GM19395 (cell line): ENCODE data around the gene SRGAP3.

ENCODE experiments used
- ATAC-seq: cut with Tn5 transposase; IDR thresholded peaks from one replicate; pipeline ENCODE4 v1.9.1; 2021; ENCODE audit warnings: mild to moderate bottlenecking, moderate library complexity; ENCODE audit not compliant: unreplicated experiment

SRGAP3 gene

DNA sequence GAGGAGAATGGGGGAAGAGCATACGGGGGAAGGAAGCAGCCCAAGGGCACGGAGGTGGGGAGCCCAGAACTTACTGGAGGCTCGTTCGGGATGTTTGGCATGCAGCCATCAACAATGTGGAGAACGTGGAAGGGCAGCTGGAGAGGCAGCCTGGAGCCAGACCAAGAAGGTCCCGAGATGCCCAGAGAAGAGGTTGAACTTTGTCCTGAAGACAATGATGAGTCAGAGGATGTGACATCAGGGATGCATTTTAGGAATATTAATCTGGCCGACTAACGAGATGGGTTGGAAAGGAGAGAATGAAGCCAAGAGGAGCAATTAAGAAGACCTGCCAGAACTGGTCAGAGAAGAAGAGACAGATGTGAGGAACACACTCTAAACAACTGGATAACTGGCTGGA, 98.2 kb downstream of the SRGAP3 start:
- ATAC-seq = no peak

DNA sequence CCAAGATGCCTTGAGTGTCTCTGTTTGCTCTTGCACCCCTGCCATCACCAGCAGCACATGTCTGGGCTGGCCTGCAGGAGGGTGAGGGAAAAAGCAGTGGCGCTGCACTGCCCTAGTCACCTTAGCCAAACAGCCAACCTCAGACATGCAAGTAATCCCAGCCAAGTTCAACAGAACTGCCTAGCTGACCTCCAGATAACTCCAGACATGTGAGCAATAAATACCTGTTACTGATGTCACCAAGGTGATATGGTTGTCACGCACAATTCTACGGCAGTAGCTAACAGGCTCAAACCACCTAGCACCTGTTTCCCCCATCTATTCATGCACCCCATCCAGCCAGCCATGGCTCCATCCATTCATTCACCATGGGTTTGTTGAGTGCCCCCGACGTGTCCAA, 99.9 kb downstream of the SRGAP3 start:
- ATAC-seq = no peak

DNA sequence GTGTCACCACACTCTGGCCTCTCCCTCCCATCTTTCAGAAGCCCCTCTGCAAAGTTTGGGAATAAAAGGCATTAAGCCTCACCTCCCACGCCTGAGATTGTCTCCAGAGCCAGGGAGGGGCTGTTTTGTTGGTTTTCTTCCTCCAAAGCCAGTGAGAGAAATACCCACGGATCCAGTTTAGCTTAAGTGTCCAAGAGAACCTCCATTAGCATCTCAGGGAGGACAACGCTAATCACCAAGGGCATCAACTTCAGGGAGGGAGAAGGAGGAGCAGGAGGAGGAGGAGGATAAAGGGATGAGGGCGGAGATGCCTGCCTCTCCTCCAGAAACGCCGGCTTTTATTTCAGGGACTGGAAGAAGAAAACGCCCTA, 101.6 kb downstream of the SRGAP3 start:
- no peak for ATAC-seq

DNA sequence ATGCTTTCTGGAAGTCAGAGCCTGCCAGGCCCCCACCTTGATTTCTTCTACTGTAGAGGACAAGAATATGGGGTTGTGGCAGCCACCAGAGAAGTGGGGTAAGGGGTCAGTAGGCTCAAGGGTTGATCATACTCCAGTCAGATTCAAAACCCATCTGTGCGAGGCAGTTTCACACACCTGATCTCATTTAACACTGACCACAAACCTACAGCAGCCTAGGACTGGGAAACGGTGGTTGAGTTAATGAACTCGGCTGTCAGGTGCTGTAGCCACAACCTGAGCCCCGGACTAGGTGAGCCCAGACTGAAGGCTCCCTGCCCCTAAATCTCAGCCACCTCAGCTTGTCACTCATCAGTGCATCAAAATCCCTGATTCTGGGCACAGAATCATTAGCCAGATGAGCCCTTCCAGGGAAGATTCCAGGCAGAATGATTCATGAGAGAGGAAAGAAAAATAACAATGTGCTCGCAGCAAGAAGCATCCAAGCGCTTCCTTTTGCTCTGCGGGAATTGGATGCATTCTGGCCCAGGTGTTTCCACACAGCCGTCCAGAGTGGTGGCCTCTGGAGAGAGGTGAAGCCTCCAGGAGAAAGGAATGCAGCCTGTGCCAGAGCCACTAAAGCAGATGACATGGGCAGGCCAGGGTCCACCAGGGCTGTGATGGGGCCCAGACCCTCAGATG, 102.1 kb downstream of the SRGAP3 start:
- peak; percentile 90 for ATAC-seq

DNA sequence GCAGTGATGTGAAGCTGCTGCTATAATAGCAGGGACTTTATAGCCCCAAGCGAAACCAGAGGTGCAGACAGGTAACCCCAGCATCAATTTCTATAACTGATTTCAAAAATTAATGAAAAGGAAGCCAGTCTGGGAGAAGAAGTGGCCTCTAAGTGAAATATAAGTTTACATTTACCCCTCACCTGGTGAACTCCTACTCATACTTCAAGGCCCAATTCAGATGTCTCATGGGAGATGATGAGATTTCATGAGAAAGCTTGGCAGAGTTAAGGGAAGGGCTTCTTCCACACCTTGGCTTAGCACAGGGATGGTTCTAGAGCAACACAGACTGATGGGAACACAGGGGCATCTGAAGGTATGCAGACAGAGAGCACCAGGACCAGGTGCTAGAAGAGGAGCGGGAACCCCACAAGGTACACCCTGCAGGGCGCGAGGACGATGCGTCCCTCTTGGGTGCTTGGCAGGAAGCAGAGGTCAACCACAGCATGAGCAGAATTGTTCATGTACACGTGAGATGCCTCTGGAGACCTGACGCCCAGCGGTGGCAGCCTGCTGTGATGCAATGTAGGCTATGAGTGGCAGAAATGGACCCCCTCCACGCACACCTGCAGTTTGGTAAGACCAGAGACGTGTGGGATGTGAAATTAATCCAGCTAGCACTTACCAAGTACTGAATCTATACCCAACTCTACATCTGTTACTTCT, 102.9 kb downstream of the SRGAP3 start:
- peak; percentile 52 for ATAC-seq

DNA sequence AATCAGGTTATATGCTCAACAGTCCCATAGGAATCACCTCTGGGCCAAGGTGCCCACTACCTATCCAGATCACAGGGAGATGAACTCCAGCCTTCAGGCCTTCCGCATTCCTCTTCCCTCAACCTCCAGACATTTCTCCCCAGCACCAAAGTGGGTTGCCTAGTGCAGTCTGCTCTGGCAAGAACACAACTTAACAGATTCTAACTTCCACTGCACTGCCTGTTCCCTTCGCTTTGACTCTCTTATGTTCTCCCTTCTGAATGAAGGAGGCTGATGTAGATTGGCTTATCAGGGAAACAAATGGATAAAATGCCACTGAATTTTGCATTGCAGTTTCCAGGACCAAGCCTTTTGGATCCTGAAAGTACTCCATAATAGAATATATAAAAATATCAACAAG, 106.3 kb downstream of the SRGAP3 start:
- ATAC-seq = no peak

DNA sequence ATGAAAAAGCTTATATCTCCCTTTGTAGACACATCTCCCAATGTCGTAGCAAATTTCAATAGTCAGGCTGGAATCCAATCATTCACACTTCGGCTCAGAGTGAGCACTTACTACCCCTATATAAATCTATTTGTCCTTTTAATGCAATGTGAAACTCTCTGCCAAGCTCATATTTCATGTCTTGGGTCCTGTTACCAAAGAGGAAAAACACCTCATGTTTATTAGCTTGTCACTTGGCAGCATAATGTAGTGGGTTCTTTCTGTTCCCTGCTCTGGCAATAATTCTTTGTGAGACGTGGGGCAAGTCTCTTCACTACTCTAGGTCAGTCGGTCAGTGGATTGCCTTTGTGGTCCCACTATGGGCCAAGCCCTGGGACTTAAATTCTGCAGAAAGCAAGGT, 107.1 kb downstream of the SRGAP3 start:
- no peak for ATAC-seq

DNA sequence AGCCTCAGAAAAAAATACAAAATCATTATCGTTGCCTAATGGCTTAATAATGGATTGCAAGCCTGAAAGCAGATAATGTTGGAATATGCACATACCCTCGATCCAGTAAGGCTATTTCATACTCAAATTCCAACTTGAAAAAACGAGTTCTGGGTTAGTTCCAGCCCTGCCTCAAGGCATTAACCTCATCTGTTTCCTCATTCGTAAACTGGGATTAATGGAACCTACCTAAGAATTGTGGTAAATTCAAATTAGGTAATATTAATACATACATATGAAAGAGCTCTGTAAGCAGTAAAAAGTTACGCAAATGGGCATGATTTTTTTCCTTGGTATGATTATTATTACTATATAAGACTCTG, 107.5 kb downstream of the SRGAP3 start:
- no peak for ATAC-seq

DNA sequence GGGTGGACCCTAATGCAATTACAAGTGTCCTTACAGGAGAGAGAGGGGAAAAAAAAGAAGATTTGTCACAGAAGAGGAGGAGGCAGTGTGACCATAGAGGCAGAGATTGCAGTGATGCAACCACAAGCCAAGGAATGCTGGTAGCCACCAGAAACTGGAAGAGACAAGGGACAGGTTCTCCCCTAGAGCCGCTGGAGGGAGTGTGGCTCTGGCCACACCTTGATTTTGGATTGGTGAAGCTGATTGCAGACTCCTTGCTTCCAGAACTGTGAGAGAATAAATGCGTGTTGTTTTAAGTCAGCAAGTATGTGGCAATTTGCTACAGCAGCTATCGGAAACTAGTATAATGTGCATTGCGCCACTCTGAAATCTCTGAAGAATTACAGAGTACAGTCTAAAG, 110.1 kb downstream of the SRGAP3 start:
- ATAC-seq = no peak

DNA sequence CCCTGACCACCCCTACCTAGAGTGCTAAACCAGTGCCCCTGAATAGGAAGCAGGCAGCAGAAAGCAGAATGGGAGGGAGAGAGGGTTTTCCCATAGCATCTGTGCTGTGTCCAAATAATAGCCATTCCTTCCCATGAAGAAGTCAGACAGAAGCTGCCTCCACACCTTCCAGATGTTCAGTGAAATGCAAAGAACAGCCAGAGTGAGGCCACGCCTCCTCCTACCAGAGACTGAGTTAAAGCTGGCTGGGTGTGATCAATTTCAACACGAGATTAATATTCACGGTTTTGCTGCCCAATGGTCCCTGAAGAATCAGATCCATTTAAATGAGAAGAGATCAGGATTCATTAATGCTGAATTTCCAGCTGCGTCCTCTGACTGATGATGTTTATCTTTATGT, 111.8 kb downstream of the SRGAP3 start:
- ATAC-seq = no peak

DNA sequence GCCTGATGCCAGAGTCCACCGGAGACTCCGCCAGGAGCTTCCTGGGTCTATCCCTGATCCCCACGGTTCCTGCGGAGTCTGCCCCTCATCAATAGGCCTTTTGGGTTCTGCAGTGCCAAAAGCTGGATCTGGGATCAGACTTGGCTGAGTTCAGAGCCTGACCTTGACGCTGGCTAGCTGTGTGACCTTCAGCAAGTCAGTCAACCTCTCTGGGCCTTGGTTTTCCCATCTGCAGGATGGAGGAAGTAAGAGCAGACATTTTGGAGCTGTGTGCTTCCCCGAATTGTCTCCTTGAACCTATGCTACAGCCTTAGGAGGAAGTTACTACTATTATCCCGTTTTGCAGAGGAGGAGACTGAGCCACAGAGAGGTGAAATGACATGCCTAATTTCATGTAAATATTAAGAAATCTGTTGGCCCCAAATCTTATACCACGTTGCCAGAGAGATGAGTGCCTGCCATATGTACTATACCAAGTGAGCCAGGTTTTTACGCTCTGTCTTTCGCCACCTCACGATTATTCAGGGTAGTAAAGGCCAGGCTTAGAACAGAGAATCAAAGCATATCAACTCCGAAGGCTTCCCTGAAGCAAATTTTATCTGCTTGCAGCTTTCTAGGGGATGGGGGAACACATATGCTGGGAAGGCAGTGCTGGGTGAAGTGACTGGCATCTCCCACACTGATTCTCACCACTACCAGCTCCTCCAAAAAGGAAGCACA, 112.5 kb downstream of the SRGAP3 start:
- no peak for ATAC-seq

DNA sequence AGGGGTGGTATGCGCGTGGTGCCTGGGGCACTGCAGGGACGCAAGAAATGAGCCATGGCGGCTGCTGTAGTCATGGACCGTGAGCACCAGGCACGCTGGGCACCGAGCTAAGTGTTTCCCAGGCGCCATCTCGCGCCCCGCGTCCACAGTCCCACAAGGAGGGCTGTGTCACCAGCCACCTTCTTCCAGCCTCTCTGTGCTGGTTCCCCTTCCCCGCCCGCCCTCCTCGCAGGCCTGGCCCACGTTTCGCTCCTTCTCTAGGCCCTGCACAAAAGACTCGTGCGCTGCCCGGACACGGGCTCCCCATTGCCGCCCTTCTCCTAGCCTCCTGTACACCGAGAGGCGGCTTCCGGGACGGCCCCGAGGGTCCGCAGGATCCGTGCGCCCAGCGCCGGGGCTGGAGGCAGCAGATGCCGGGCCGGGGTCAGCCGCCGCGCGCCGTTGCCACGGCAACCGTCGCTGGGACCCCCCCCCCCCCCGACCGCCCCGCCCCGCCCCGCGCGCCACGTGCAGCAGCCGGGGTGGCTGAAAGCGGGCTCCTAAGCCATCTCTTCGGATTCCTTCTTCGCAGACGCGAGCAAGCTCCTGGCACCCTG, 113.4 kb downstream of the SRGAP3 start:
- ATAC-seq = no peak

DNA sequence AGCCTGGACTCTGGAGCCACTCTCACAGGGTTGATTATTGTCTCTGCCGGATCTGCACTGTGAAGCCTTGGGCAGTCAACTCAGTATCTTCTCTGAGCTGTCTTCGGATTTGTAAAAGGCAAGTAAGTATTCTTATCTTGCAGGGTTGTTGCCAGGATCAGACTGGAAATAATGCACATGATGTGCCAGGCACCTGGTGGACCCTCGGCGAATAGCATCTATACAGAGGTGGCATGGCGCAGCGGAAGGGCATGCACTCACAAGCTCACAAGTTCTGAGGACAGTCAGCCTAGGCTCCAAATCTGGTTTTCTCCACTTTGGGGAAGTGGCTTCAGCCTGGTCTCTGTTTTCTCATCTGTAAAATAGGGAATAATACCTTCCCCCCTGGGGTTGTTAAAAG, 113.9 kb downstream of the SRGAP3 start:
- ATAC-seq = no peak

DNA sequence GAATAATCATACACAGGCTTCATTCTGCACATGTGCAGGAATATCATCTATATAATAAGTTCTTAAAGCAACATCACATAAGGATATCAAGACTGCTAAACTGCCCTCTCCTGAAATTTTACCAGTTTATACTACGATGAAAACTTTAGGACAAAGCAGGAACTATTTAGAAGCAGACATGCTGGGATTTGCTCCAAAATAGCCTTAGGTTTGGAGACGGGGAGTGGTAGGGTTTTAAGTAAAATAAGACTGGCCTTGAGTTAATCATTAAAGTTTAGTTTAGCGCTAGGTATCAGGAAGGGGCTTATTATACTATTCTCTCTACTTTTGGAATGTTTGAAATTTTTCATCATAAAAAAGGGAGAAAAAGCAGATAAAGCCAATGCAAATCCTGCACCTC, 115.8 kb downstream of the SRGAP3 start:
- ATAC-seq = no peak

DNA sequence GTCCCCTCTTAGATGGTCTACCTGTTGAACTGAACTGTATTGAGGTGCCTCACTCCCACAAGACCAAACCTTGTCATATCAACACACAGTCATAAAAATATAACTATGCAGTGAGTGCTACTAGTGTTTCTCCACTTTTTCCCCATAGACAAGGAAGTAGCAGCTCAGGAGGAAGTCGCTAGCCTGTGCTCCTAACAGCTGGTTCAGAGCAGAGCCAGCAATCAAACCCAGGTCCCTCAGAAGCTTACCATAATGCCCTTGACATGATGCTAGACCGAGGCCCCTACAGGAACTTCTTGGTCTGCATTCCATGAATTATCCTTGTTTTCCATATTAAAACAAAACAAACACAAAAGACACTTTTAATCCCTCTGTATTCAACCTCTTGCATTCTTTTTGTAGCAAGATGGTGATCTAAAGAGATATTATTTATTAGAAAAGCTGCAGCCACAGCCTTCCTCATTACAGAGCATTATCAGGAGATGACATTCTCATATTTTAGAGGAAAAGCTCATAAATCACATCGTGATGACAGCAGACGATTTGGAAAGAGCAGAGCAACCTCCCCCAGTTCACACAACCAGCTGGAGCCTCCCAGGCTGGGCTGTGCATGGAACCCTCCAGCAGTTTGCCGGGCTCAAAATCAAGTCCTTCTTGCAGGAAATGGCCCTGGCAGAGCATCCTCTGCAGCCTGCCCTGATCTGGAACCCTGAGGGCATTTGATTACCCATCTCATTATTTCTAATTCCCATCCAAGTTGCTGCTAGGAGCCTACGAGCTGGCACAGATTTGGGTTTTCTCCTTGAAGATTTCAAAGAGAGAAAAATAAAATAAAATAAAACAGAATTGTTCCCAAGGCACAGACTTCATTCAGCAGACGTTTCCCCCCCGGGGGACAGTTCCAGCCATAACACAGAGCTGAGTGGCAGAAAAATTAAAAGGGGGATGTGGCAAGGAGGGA, 118.8 kb downstream of the SRGAP3 start:
- no peak for ATAC-seq

DNA sequence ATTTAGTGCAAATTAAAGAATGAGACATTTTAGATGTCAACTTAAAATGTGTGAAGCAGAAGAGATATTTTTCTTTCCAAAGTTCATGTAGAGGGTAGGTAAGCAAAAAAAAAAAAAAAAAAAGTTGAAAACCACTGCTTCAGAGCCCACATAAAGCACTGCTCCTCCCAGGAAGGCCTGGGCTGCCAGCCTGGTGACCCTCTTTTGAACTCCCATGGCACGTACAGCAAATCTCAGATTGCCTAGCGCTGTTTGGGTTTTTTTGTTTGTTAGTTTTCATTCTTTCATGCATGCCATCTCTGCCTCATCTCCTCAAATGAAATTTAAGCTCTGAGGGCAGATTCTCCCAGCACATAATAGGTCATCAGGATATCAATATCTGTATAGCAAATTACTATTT, 120.1 kb downstream of the SRGAP3 start:
- ATAC-seq = no peak

DNA sequence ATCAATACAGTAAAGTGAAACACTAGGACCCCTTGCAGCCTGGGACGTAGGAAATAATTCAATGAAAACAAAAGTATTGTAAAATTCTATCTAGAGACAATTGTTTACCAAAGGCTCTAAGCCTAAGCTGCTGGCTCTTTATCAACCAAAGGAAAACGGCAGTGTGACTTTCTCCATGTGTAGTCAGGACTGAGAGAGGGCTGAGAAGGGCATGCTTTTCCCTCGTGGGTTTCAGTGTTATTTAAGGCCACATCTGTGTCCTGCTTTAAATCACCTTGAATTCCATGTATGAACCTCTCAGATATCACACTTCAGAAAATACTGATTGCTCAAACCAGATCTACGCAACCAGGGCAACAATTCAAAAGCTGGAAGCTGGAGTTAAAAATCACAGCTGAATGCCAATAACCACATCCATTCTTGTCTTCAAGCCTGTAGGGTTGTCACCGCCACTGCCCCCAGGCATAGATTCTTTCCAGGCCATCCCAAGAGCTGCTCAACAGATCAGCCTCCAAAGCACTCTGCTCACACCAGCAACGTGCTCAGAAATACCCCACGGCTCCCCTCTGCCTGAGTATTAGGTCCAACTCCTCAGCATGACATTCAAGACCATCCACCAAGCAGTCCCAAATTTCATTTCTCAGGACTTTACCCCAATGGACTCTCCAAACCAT, 124.0 kb downstream of the SRGAP3 start:
- no peak for ATAC-seq

DNA sequence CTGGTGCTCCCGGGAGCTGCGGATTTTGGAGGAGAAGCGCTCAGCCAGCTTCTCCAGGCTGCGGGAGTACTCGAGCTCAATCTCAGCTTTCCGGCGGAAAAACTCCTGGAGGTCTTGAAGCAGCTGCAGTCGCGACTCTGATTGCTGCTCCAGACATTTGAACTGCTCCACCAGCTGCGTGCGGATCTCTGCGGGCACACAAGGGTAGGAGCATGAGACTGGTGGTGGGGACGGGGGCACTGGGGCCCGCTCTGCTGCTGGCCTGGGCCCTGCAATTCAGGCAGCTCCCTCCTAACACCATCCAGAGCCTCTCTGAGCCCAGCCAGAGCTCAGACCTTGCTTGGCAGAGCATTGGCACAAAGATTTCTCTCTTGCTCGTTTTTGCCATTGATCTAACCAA, 124.7 kb downstream of the SRGAP3 start:
- no peak for ATAC-seq

DNA sequence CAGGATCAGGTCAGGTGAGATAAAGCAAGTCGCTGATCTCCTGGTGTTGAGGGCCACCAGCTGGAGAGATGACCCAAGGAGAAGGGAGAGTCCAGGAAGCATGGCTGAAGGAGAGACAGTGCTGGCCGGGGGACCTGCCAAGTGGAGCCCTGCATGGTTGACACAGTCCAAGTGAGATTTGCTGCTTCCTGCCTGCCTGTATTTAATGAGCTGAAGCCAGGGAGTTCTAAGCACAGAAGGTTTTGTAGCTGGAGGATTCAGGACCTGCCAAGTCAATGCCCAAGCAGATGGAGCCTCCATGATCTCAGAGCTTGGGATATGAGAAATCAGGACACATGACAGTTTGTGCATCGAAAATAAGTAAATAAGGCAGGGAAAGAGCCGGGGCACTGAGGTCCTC, 125.6 kb downstream of the SRGAP3 start:
- no peak for ATAC-seq

DNA sequence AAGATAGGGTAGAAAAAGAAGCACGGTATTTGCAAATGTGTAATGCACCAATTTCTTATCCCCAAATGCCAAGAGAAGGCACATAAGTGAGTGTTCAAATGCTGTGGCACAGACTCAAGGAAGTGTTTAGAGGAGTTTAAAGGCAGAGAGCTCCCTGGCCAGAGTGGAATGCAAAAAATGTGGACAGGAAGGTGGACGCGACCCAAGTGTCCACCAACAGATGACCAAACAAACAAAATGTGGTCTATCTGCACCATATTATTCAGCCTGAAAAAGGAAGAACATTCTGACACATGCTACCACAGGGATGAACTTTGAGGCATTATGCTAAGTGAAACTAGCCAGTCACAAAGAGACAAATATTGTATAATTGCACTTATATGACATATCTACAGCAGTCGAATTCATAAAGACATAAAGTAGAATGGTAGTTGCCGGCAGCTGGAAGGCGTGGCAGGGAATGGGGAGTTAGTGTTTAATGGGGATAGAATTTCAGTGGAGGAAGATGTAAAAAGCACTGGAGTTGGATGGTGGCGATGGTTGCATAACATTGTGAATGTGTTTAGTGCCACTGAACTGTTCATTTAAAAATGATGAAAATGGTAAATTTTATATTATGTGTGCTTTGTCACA, 126.6 kb downstream of the SRGAP3 start:
- no peak for ATAC-seq
